ENCODE measurements around the gene FBXL13. TPM values are rescaled to one million over a fixed set of nuclear protein-coding genes. Genes with fewer than 3 reads are reported as not detected.

FBXL13 gene
- polyA plus RNA-seq, 1 of the 3 experiments (the other 2 are of a cell fraction), result 1.1 TPM

- 96% methylated on average over 4 of the region's 4 CpGs for WGBS (ENCODE audit: low lambda C conversion rate)
- H3F3A ChIP-seq (replicated peaks; ENCODE audit: insufficient read depth), result no peaks in the 10 kb centered on the region
- no peaks in the 10 kb centered on the region for H3K27me3 ChIP-seq (ENCODE audit: insufficient read depth)
- H3K36me3 ChIP-seq (replicated peaks in 1 of 2; ENCODE audit: control insufficient read depth in 1 of 2, insufficient read depth in 2 of 2, low read length in 1 of 2), result peaks cover 0 to 8% of the 10 kb centered on the region in 2 experiments
- H3K27ac ChIP-seq (ENCODE audit: low read depth in 2 of 2, low read length in 1 of 2), result no peak overlapping the region; a peak in 1 of 4 replicates
- no peak overlapping the region for H3K4me2 ChIP-seq
- no peak overlapping the region for H3K9ac ChIP-seq
- ChIA-PET CTCF (interaction anchor here (3.0 kb wide), 1 partner anchor 118 kb away, joined by 9 read pairs; no protein-coding TSS in a partner anchor), POLR2A (no interaction called here)
- no peak for TF ChIP-seq GATA2 (CRISPR knock-in tag; IDR thresholded peaks at IDR 0.05)
- TF ChIP-seq SIN3A (IDR thresholded peaks at IDR 0.05; ENCODE audit: borderline replicate concordance, low read depth, low read length), result no peak
- no peak for TF ChIP-seq TAF1 (IDR thresholded peaks at IDR 0.05; ENCODE audit: borderline replicate concordance, low read depth, low read length)
- TF ChIP-seq USF1 (IDR thresholded peaks at IDR 0.05; ENCODE audit: borderline replicate concordance, low read depth), result no peak
- no peak for TF ChIP-seq SMC3 (IDR thresholded peaks at IDR 0.05; ENCODE audit: low read depth, low read length)
- TF ChIP-seq RXRA (IDR thresholded peaks at IDR 0.05; ENCODE audit: borderline replicate concordance, low read depth), result no peak
- TF ChIP-seq NRF1 (IDR thresholded peaks at IDR 0.05; ENCODE audit: low read depth, low read length), result no peak
- no peak for TF ChIP-seq RFX5 (IDR thresholded peaks at IDR 0.05; ENCODE audit: low read length)
- no peak for TF ChIP-seq YY1 (IDR thresholded peaks at IDR 0.05; ENCODE audit: low read depth)
- TF ChIP-seq POLR2AphosphoS5 (IDR thresholded peaks at IDR 0.05; ENCODE audit: low read depth, low read length), result no peak
- TF ChIP-seq FOSL2 (IDR thresholded peaks at IDR 0.05; ENCODE audit: borderline replicate concordance, low read depth), result no peak
- no peak for TF ChIP-seq RAD21 (IDR thresholded peaks at IDR 0.05; ENCODE audit: low read length)
- TF ChIP-seq MAX (IDR thresholded peaks at IDR 0.05; ENCODE audit: low read depth), result no peak
- no peak for TF ChIP-seq MEF2A (IDR thresholded peaks at IDR 0.05; ENCODE audit: borderline replicate concordance, low read depth)
- no peak for TF ChIP-seq REST (IDR thresholded peaks at IDR 0.05; ENCODE audit: low read depth, low read length)
- TF ChIP-seq NFIC (IDR thresholded peaks at IDR 0.05; ENCODE audit: borderline replicate concordance), result no peak
- TF ChIP-seq FOXM1 (IDR thresholded peaks at IDR 0.05; ENCODE audit: low read depth), result no peak
- TF ChIP-seq CTCF (IDR thresholded peaks at IDR 0.05), result no peak
- no peaks in the 10 kb centered on the region for H3K9me3 ChIP-seq
- DNase-seq, result no peak
- no peak overlapping the region for H3K4me3 ChIP-seq (ENCODE audit: low read depth in 2 of 2, low read length in 1 of 2)
- no peaks in the 10 kb centered on the region for H3K79me2 ChIP-seq (ENCODE audit: insufficient read depth)
- no peak overlapping the region for H2AFZ ChIP-seq (ENCODE audit: low read depth)
- no peaks in the 10 kb centered on the region for H4K20me1 ChIP-seq (ENCODE audit: insufficient read depth)
- no peaks in the 10 kb centered on the region for H3K9me2 ChIP-seq
- H3K4me1 ChIP-seq (ENCODE audit: control insufficient read depth in 1 of 2, insufficient read depth in 2 of 2, low read depth in 1 of 2, low read length in 1 of 2), result peaks cover 15 to 29% of the 10 kb centered on the region in 2 experiments; a peak in 3 of 4 replicates
Measured at GRCh38 chr7:102944241-102944640, 130.4 kb downstream of the FBXL13 start.
